K562 (cell line): ENCODE results near the gene MYH7. TPM values are rescaled to one million over a fixed set of nuclear protein-coding genes. Genes with fewer than 3 reads are reported as not detected.

Experiments
- ADNP ChIP-seq: fragments of 200-800 bp; sonication (Bioruptor generic); IDR thresholded peaks from 2 replicates; pipeline ENCODE4 v1.6.1; 2016; ENCODE audit warnings: missing genetic modification characterization, missing compliant biosample characterization
- ARID2 ChIP-seq: fragments of 450-650 bp; IDR thresholded peaks from 2 replicates; pipeline ENCODE4 v1.6.1; 2017; ENCODE audit warnings: antibody characterized with exemption, mild to moderate bottlenecking
- CREM ChIP-seq: IDR thresholded peaks from 2 replicates; pipeline ENCODE4 v1.6.1; 2014; ENCODE audit warnings: antibody characterized with exemption, low read depth
- MAZ ChIP-seq, 2 experiments: fragments of 450-650 bp in 1 of 2; sonication (generic) in 1 of 2; formaldehyde crosslinking; IDR thresholded peaks in 1 of 2; conservative IDR thresholded peaks in 1 of 2; 2 replicates each; pipeline versions ENCODE4 v1.4.0 to v1.5.0; 2020; ENCODE audit warnings: mild to moderate bottlenecking in 1 of 2, missing genetic modification reagents in 1 of 2
- NFIC ChIP-seq: fragments of 450-650 bp; IDR thresholded peaks from 2 replicates; pipeline ENCODE4 v1.6.1; 2017; ENCODE audit warnings: mild to moderate bottlenecking, inconsistent platforms
- RAD21 ChIP-seq, 2 experiments: fragments of 250-450 bp in 1 of 2; fragments of 450-650 bp in 1 of 2; sonication (Bioruptor Pico) in 1 of 2; formaldehyde crosslinking in 1 of 2; IDR thresholded peaks in 1 of 2; conservative IDR thresholded peaks in 1 of 2; 2 replicates each; pipeline versions ENCODE4 v1.4.0 to v1.8.0; 2020 to 2022; ENCODE audit warnings: mild to moderate bottlenecking in 2 of 2, moderate library complexity in 1 of 2
- SMC3 ChIP-seq: conservative IDR thresholded peaks from 2 replicates; pipeline ENCODE4 v1.6.1; 2011; ENCODE audit warnings: low read depth, low read length, improper control_type of control experiment; ENCODE audit not compliant: insufficient read depth
- polyA plus RNA-seq, 8 experiments: library from polyadenylated mRNA; depleted of rRNA in 4 of 8; stranded (reverse) in 5 of 8; unstranded in 3 of 8; fragments of >200 nt; fragmentation: Nextera tagmentation in 2 of 8; fragmentation: Illumina TruSeq in 1 of 8; extraction: Ambion mirVana in 2 of 8; extraction: Trizol in 1 of 8; gene quantifications; 2 replicates each; pipeline versions ENCODE4 v1.2.1 to v1.2.3, GENCODE V29; 2011 to 2014; ENCODE audit warnings: inconsistent platforms in 1 of 8, missing spikeins in 1 of 8
- total RNA-seq, 7 experiments: library from RNA; depleted of rRNA in 6 of 7; stranded (reverse); fragments of >200 nt in 6 of 7; fragmentation: Illumina TruSeq in 2 of 7; extraction: Trizol in 2 of 7; gene quantifications; 2 replicates each; pipeline versions ENCODE4 v1.2.1 to v1.2.3, GENCODE V29; 2011 to 2021; ENCODE audit warnings: low replicate concordance in 1 of 7
- TF ChIP-seq, protein P1 (sequence below), 2 experiments: fragments of 450-650 bp; formaldehyde crosslinking in 1 of 2; IDR thresholded peaks; 2 replicates each; pipeline versions ENCODE4 v1.4.0 to v1.6.1; 2014 to 2020; ENCODE audit warnings: mild to moderate bottlenecking in 2 of 2, borderline replicate concordance in 1 of 2, low read depth in 1 of 2
- TF ChIP-seq, protein P2 (sequence below): sonication (generic); formaldehyde crosslinking; IDR thresholded peaks from 2 replicates; pipeline ENCODE4 v1.8.0; 2022; ENCODE audit warnings: missing genetic modification reagents, mild to moderate bottlenecking, moderate library complexity, borderline replicate concordance

MYH7 gene
- total and polyA plus RNA-seq, 9 of the 15 experiments (the other 6 are each of a cell fraction or from before 2014, with no cell fraction given): not detected

GRCh38 chr14:23379366-23380196 lies 55.9 kb downstream of the MYH7 start (continued):
- 0 out of 4 replicates have a peak, but pooled peaks of 1 of the 2 experiments have one; percentile 18 for TF ChIP-seq MAZ (CRISPR knock-in tag; conservative IDR thresholded peaks at IDR 0.05 in 1 of 2, IDR thresholded peaks at IDR 0.05 in 1 of 2)
- 0 out of 2 replicates have a peak, but pooled peaks have one; percentile 52 for TF ChIP-seq ARID2
- TF ChIP-seq, protein P1, sequence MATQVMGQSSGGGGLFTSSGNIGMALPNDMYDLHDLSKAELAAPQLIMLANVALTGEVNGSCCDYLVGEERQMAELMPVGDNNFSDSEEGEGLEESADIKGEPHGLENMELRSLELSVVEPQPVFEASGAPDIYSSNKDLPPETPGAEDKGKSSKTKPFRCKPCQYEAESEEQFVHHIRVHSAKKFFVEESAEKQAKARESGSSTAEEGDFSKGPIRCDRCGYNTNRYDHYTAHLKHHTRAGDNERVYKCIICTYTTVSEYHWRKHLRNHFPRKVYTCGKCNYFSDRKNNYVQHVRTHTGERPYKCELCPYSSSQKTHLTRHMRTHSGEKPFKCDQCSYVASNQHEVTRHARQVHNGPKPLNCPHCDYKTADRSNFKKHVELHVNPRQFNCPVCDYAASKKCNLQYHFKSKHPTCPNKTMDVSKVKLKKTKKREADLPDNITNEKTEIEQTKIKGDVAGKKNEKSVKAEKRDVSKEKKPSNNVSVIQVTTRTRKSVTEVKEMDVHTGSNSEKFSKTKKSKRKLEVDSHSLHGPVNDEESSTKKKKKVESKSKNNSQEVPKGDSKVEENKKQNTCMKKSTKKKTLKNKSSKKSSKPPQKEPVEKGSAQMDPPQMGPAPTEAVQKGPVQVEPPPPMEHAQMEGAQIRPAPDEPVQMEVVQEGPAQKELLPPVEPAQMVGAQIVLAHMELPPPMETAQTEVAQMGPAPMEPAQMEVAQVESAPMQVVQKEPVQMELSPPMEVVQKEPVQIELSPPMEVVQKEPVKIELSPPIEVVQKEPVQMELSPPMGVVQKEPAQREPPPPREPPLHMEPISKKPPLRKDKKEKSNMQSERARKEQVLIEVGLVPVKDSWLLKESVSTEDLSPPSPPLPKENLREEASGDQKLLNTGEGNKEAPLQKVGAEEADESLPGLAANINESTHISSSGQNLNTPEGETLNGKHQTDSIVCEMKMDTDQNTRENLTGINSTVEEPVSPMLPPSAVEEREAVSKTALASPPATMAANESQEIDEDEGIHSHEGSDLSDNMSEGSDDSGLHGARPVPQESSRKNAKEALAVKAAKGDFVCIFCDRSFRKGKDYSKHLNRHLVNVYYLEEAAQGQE (IDR thresholded peaks at IDR 0.05; ENCODE audit: borderline replicate concordance): peak; percentile 82
- TF ChIP-seq, protein P1 (CRISPR knock-in tag; IDR thresholded peaks at IDR 0.05; ENCODE audit: low read depth): no peak
- TF ChIP-seq SMC3: peak; percentile 95
- TF ChIP-seq NFIC: peak; percentile 59; the same call in 1 of the 2 replicates
- 0 out of 2 replicates have a peak, but pooled peaks have one; percentile 40 for TF ChIP-seq CREM
- TF ChIP-seq, protein P2, sequence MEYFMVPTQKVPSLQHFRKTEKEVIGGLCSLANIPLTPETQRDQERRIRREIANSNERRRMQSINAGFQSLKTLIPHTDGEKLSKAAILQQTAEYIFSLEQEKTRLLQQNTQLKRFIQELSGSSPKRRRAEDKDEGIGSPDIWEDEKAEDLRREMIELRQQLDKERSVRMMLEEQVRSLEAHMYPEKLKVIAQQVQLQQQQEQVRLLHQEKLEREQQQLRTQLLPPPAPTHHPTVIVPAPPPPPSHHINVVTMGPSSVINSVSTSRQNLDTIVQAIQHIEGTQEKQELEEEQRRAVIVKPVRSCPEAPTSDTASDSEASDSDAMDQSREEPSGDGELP (CRISPR knock-in tag): peak; percentile 59; the same call in 1 of the 2 replicates
- peak; percentile 84 to 94 for TF ChIP-seq RAD21 (CRISPR knock-in tag; conservative IDR thresholded peaks at IDR 0.05 in 1 of 2, IDR thresholded peaks at IDR 0.05 in 1 of 2)
- TF ChIP-seq ADNP (tag): no peak
